GM18505 (cell line): ENCODE measurements around the gene DYNLL1.

Experiments used
- ATAC-seq: cut with Tn5 transposase; IDR thresholded peaks from one replicate; pipeline ENCODE4 v1.9.1; 2021; ENCODE audit not compliant: unreplicated experiment
- POLR2A ChIP-seq: IDR thresholded peaks from 4 replicates; pipeline ENCODE4 v1.6.1; 2011; ENCODE audit warnings: borderline replicate concordance; ENCODE audit not compliant: insufficient read depth, insufficient read length; ENCODE audit errors: extremely low read depth

Gene DYNLL1

DNA sequence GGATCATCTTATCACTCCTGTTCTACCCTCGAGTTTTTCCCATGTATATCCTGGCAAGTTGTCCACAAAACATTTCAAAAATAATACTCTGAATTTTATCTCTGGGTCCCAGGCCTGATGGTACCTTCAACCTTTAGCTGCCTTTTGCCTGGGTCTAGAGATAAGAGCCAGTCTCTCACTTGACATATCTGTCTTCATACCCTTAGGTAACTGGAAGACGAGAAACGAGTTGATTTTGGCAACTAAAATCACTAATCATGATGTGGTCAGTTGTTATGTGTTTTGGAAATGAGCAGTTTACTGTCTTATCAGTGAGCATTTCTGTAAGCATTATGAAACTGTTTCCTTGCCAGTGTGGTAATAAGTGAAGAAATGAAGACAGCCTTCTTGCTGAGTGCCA lies 44.5 kb downstream of the DYNLL1 start:
- ATAC-seq = no peak
- TF ChIP-seq POLR2A = no peak

- no peak for TF ChIP-seq POLR2A
- ATAC-seq = no peak
Measured at GRCh38 chr12:120542166-120542565, 46.3 kb downstream of the DYNLL1 start.

GRCh38 chr12:120544691-120545090 lies 48.8 kb downstream of the DYNLL1 start:
- no peak for ATAC-seq

GRCh38 chr12:120546050-120546386 lies 50.1 kb downstream of the DYNLL1 start:
- no peak for TF ChIP-seq POLR2A
- ATAC-seq = no peak

More at GRCh38 chr12:120544691-120545090, 48.8 kb downstream of the DYNLL1 start:
- TF ChIP-seq POLR2A = no peak
